AG04449 (cell line): ENCODE data around the gene ZNF362.

Experiments used
- CTCF ChIA-PET: fragments of 350-600 bp; formaldehyde crosslinking; extraction: SDS; loops from one replicate; lab custom pipeline; 2021; ENCODE audit warnings: antibody characterized with exemption; lab: Yijun Ruan, JAX
- POLR2A ChIA-PET: fragments of 400-600, 350-600 bp; formaldehyde crosslinking; extraction: SDS; loops from one replicate; lab custom pipeline; 2020; ENCODE audit warnings: antibody characterized with exemption, inconsistent platforms; lab: Yijun Ruan, JAX
- DNase-seq: peaks from one replicate; pipeline ENCODE4 v3.0.0-alpha.2; 2010; ENCODE audit warnings: low read depth, low spot score
- H3K4me3 ChIP-seq: 2 replicates; pipeline ENCODE4 v1.5.1; 2011; ENCODE audit warnings: low read depth, mild to moderate bottlenecking, control low read depth, low read length
- CTCF ChIP-seq: IDR thresholded peaks from one replicate; pipeline ENCODE4 v1.5.1; 2011; ENCODE audit warnings: mild to moderate bottlenecking, moderate library complexity, low read length, control low read depth, inconsistent platforms; ENCODE audit not compliant: insufficient read depth; ENCODE audit errors: missing control alignments

ZNF362 gene

GRCh38 chr1:33329600-33330305 is 73.5 kb downstream of the ZNF362 start:
- DNase-seq: no peak
- no peak overlapping the region for H3K4me3 ChIP-seq
- no peak for TF ChIP-seq CTCF
- CTCF ChIA-PET: interaction anchor here (1.1 to 3.9 kb wide), 7 partner anchors 10 to 142 kb away, joined by 3 to 17 read pairs (median 7); partner anchors contain the start of gene ZSCAN20
- POLR2A ChIA-PET: interaction anchor here (1.4 kb wide), 1 partner anchor 9 kb away, joined by 7 read pairs; no protein-coding TSS in a partner anchor

GRCh38 chr1:33330361-33330890 is 74.1 kb downstream of the ZNF362 start:
- no peak for TF ChIP-seq CTCF
- no peak for DNase-seq
- ChIA-PET POLR2A (interaction anchor here (1.4 kb wide), 1 partner anchor 8 kb away, joined by 7 read pairs; no protein-coding TSS in a partner anchor), CTCF (interaction anchor here (0.8 to 3.9 kb wide), 8 partner anchors 9 to 141 kb away, joined by 3 to 17 read pairs (median 6); partner anchors contain the start of gene ZSCAN20)
- no peak overlapping the region for H3K4me3 ChIP-seq

- H3K4me3 ChIP-seq: no peak overlapping the region
- ChIA-PET POLR2A (interaction anchor here (1.4 kb wide), 1 partner anchor 8 kb away, joined by 7 read pairs; no protein-coding TSS in a partner anchor), CTCF (interaction anchor here (0.8 to 3.9 kb wide), 6 partner anchors 9 to 141 kb away, joined by 4 to 17 read pairs (median 8); partner anchors contain the start of gene ZSCAN20)
- no peak for DNase-seq
- TF ChIP-seq CTCF: no peak
Observed at GRCh38 chr1:33330906-33331305, 74.6 kb downstream of the ZNF362 start.

GRCh38 chr1:33331444-33332356 is 75.4 kb downstream of the ZNF362 start:
- H3K4me3 ChIP-seq: no peak overlapping the region
- DNase-seq: no peak
- POLR2A ChIA-PET: no interaction called here
- no peak for TF ChIP-seq CTCF
- CTCF ChIA-PET: interaction anchor here (0.8 to 3.9 kb wide), 5 partner anchors 8 to 140 kb away, joined by 4 to 17 read pairs (median 7); partner anchors contain the start of gene ZSCAN20

- no peak for DNase-seq
- ChIA-PET POLR2A (no interaction called here), CTCF (interaction anchor here (0.9 to 1.4 kb wide), 3 partner anchors 9 to 139 kb away, joined by 3 to 5 read pairs (median 4); no protein-coding TSS in a partner anchor)
- no peak overlapping the region for H3K4me3 ChIP-seq
- no peak for TF ChIP-seq CTCF
Observed at GRCh38 chr1:33332357-33332789, 76.1 kb downstream of the ZNF362 start.
